HepG2 (cell line): ENCODE data around the gene CYP19A1. TPM values are rescaled to one million over a fixed set of nuclear protein-coding genes. Genes with fewer than 3 reads are reported as not detected.
A peak's percentile ranks its signal among the peaks of the same experiment; 100 is the strongest.

Source experiments
- ASH2L ChIP-seq: fragments of 300-600, 200-600 bp; sonication (generic); IDR thresholded peaks from 2 replicates; pipeline ENCODE4 v1.7.0; 2017; ENCODE audit warnings: low read depth, mild to moderate bottlenecking, moderate library complexity, mixed read lengths, low read length; ENCODE audit not compliant: insufficient read length
- FOSL2 ChIP-seq: sonication (generic); formaldehyde crosslinking; IDR thresholded peaks from 2 replicates; pipeline ENCODE4 v1.4.0; 2020; ENCODE audit warnings: missing genetic modification reagents
- GFI1 ChIP-seq: sonication (generic); formaldehyde crosslinking; IDR thresholded peaks from 2 replicates; pipeline ENCODE4 v1.5.0; 2020; ENCODE audit warnings: missing genetic modification reagents, mild to moderate bottlenecking, borderline replicate concordance
- SALL1 ChIP-seq: sonication (generic); formaldehyde crosslinking; IDR thresholded peaks from 2 replicates; pipeline ENCODE4 v1.8.0; 2022; ENCODE audit warnings: mild to moderate bottlenecking, missing genetic modification reagents
- SAP130 ChIP-seq: IDR thresholded peaks from 2 replicates; pipeline ENCODE4 v1.6.1; 2016; ENCODE audit warnings: low read depth
- ZMYM2 ChIP-seq: sonication (generic); formaldehyde crosslinking; IDR thresholded peaks from 2 replicates; pipeline ENCODE4 v1.8.0; 2022; ENCODE audit warnings: mild to moderate bottlenecking, missing genetic modification reagents
- ZNF121 ChIP-seq: sonication (generic); formaldehyde crosslinking; IDR thresholded peaks from 2 replicates; pipeline ENCODE4 v1.5.0; 2020; ENCODE audit warnings: mild to moderate bottlenecking, missing genetic modification reagents
- ZNF124 ChIP-seq: sonication (generic); formaldehyde crosslinking; IDR thresholded peaks from 2 replicates; pipeline ENCODE4 v1.4.0; 2020; ENCODE audit warnings: missing genetic modification reagents
- ZNF75D ChIP-seq: sonication (generic); formaldehyde crosslinking; IDR thresholded peaks from 2 replicates; pipeline ENCODE4 v1.8.1; 2023; ENCODE audit warnings: missing genetic modification reagents, mild to moderate bottlenecking, borderline replicate concordance
- polyA plus RNA-seq, 8 experiments: library from polyadenylated mRNA; depleted of rRNA in 3 of 8; stranded (reverse) in 7 of 8; unstranded in 1 of 8; fragments of >200 nt; fragmentation: Illumina TruSeq in 4 of 8; extraction: Trizol in 4 of 8; gene quantifications; 2 replicates each; pipeline versions ENCODE4 v1.2.1 to v1.2.3, GENCODE V29; 2011 to 2016; ENCODE audit warnings: low read depth in 4 of 8, missing spikeins in 1 of 8, mixed read lengths in 1 of 8; ENCODE audit not compliant: insufficient read depth in 1 of 8
- total RNA-seq, 5 experiments: library from RNA; depleted of rRNA; stranded (reverse); fragments of >200 nt; fragmentation: Illumina TruSeq; extraction: Trizol; gene quantifications; 2 replicates each; pipeline ENCODE4 v1.2.3, GENCODE V29; 2016; ENCODE audit warnings: low read depth in 1 of 5
- TF ChIP-seq, protein P1 (sequence below): sonication (generic); formaldehyde crosslinking; IDR thresholded peaks from 2 replicates; pipeline ENCODE4 v1.8.0; 2022; ENCODE audit warnings: mild to moderate bottlenecking, missing genetic modification reagents, borderline replicate concordance
- TF ChIP-seq, protein P2 (sequence below): IDR thresholded peaks from 2 replicates; pipeline ENCODE4 v1.6.1; 2016; ENCODE audit warnings: low read depth, missing genetic modification reagents, missing compliant biosample characterization
- TF ChIP-seq, protein P3 (sequence below), 2 experiments: sonication (generic) in 1 of 2; formaldehyde crosslinking in 1 of 2; IDR thresholded peaks; 2 replicates each; pipeline versions ENCODE4 v1.5.1 to v1.6.1; 2011 to 2020; ENCODE audit warnings: borderline replicate concordance in 1 of 2, low read depth in 1 of 2, low read length in 1 of 2, mild to moderate bottlenecking in 1 of 2, missing genetic modification reagents in 1 of 2, moderate library complexity in 1 of 2
- TF ChIP-seq, protein P4 (sequence below): sonication (generic); formaldehyde crosslinking; IDR thresholded peaks from 2 replicates; pipeline ENCODE4 v1.4.0; 2020; ENCODE audit warnings: missing genetic modification reagents

Gene CYP19A1
- total and polyA plus RNA-seq, 2 of the 13 experiments (the other 11 are each of a cell fraction or from before 2014, with no cell fraction given): 10.9 to 23.0 TPM

DNA sequence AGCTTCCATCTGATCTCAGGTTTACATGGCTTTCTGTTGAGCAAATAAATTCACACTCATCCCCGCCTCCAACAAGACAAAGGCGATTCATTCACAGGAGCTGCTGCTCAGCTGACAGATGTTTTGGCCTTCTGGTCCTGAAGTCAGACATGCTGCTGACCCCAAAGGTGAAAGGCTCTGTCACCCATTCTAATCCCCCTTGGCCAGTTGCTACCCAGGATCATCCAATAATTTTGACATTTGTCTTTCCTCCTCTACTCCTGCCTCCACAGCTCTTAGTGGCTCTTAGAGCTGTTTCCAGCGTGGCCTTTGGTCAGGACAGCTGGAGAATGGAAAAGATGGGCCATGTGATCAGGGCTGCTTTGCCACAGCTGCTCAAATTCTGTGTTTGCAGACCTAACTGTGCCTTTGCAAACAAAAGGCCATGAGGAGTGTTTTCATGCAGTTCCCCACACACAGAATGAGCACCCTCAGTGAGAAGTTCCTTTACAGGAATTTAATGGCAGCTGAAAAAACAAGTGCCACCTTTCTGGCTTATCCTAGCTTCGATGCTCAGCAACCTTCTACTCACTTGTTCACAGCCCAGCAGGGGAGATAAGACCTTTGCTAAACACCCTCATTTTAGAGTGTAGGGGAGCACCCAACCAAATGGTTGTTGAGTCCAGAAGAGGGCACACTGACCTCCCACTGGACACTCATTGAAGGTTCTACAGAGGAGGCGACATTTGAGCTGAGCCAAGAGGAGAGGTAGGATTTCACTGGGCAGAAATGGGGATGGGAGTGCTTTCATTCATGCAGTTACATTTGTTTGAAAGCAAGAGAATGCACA is 39.0 kb downstream of the CYP19A1 start (continued):
- TF ChIP-seq, protein P1, sequence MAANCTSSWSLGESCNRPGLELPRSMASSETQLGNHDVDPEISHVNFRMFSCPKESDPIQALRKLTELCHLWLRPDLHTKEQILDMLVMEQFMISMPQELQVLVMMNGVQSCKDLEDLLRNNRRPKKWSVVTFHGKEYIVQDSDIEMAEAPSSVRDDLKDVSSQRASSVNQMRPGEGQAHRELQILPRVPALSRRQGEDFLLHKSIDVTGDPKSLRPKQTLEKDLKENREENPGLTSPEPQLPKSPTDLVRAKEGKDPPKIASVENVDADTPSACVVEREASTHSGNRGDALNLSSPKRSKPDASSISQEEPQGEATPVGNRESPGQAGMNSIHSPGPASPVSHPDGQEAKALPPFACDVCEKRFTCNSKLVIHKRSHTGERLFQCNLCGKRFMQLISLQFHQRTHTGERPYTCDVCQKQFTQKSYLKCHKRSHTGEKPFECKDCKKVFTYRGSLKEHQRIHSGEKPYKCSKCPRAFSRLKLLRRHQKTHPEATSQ (CRISPR knock-in tag): 0 out of 2 replicates have a peak, but pooled peaks have one; percentile 45
- TF ChIP-seq, protein P2, sequence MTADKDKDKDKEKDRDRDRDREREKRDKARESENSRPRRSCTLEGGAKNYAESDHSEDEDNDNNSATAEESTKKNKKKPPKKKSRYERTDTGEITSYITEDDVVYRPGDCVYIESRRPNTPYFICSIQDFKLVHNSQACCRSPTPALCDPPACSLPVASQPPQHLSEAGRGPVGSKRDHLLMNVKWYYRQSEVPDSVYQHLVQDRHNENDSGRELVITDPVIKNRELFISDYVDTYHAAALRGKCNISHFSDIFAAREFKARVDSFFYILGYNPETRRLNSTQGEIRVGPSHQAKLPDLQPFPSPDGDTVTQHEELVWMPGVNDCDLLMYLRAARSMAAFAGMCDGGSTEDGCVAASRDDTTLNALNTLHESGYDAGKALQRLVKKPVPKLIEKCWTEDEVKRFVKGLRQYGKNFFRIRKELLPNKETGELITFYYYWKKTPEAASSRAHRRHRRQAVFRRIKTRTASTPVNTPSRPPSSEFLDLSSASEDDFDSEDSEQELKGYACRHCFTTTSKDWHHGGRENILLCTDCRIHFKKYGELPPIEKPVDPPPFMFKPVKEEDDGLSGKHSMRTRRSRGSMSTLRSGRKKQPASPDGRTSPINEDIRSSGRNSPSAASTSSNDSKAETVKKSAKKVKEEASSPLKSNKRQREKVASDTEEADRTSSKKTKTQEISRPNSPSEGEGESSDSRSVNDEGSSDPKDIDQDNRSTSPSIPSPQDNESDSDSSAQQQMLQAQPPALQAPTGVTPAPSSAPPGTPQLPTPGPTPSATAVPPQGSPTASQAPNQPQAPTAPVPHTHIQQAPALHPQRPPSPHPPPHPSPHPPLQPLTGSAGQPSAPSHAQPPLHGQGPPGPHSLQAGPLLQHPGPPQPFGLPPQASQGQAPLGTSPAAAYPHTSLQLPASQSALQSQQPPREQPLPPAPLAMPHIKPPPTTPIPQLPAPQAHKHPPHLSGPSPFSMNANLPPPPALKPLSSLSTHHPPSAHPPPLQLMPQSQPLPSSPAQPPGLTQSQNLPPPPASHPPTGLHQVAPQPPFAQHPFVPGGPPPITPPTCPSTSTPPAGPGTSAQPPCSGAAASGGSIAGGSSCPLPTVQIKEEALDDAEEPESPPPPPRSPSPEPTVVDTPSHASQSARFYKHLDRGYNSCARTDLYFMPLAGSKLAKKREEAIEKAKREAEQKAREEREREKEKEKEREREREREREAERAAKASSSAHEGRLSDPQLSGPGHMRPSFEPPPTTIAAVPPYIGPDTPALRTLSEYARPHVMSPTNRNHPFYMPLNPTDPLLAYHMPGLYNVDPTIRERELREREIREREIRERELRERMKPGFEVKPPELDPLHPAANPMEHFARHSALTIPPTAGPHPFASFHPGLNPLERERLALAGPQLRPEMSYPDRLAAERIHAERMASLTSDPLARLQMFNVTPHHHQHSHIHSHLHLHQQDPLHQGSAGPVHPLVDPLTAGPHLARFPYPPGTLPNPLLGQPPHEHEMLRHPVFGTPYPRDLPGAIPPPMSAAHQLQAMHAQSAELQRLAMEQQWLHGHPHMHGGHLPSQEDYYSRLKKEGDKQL (CRISPR knock-in tag): peak; percentile 92
- TF ChIP-seq ZNF124 (CRISPR knock-in tag) (0 out of 2 replicates have a peak, but pooled peaks have one; percentile 37), SALL1 (CRISPR knock-in tag) (peak; percentile 70), GFI1 (peak; percentile 68; the same call in 1 of the 2 replicates), FOSL2 (CRISPR knock-in tag) (0 out of 2 replicates have a peak, but pooled peaks have one; percentile 20), ZMYM2 (CRISPR knock-in tag) (peak; percentile 78), ZNF121 (CRISPR knock-in tag) (peak; percentile 53; the same call in 1 of the 2 replicates), ZNF75D (CRISPR knock-in tag) (no peak), SAP130 (peak; percentile 71), ASH2L (peak; percentile 28)
- TF ChIP-seq, protein P3, sequence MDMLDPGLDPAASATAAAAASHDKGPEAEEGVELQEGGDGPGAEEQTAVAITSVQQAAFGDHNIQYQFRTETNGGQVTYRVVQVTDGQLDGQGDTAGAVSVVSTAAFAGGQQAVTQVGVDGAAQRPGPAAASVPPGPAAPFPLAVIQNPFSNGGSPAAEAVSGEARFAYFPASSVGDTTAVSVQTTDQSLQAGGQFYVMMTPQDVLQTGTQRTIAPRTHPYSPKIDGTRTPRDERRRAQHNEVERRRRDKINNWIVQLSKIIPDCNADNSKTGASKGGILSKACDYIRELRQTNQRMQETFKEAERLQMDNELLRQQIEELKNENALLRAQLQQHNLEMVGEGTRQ (IDR thresholded peaks at IDR 0.05; ENCODE audit: low read depth, low read length): 0 out of 2 replicates have a peak, but pooled peaks have one; percentile 41
- TF ChIP-seq, protein P3 (CRISPR knock-in tag; IDR thresholded peaks at IDR 0.05; ENCODE audit: borderline replicate concordance): peak; percentile 73; the same call in 1 of the 2 replicates
- TF ChIP-seq, protein P4, sequence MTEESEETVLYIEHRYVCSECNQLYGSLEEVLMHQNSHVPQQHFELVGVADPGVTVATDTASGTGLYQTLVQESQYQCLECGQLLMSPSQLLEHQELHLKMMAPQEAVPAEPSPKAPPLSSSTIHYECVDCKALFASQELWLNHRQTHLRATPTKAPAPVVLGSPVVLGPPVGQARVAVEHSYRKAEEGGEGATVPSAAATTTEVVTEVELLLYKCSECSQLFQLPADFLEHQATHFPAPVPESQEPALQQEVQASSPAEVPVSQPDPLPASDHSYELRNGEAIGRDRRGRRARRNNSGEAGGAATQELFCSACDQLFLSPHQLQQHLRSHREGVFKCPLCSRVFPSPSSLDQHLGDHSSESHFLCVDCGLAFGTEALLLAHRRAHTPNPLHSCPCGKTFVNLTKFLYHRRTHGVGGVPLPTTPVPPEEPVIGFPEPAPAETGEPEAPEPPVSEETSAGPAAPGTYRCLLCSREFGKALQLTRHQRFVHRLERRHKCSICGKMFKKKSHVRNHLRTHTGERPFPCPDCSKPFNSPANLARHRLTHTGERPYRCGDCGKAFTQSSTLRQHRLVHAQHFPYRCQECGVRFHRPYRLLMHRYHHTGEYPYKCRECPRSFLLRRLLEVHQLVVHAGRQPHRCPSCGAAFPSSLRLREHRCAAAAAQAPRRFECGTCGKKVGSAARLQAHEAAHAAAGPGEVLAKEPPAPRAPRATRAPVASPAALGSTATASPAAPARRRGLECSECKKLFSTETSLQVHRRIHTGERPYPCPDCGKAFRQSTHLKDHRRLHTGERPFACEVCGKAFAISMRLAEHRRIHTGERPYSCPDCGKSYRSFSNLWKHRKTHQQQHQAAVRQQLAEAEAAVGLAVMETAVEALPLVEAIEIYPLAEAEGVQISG: peak; percentile 43; the same call in 1 of the 2 replicates
